DMS 273 (cell line): ENCODE measurements around the gene PROM2.

Source experiments
- DNase-seq: peaks from one replicate; lab custom pipeline; 2025; ENCODE audit not compliant: unreplicated experiment; lab: John Stamatoyannopoulos, UW

Gene PROM2

DNA sequence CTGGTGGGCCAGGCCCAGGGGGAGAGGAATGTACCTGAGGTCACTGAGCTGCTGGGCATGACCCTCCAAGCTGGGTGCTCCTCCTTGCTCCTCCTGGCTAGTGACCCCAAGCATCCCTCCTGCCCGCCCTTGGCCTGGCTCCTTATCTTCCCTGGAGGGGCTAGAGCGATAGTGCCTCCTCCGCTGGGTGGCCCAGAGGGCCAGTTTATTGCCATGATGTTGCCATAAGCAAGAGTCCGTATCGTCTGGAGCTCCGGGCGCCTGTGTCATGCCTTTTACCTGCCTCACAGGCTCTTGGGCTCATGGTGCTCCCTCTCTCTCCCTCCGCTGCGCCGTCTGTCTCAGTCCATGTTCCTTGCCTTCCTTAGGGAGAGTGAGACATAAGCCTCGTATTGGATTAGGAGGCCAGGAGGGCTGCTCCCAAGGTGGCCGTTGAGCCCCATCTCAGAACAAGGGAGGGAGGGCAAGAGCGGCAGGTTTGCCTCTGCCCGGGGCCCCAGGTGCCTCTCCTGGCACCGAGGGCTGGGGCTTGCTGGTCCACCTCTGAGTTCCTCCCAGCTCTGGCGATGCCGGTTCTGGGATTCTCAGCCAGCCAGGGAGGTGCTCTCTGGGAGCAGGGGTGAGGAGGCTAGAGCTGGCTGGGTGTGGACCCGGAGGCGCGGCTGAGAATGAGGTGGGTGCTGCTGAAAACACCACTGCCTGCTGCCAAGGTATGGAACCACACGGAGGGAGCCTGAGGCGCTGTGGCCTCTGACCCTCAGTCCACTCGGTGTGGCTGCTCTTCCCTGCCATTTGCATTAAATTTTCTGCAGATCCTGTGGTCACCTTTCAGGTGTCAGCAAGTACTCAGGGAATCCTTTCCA, 45.5 kb downstream of the PROM2 start:
- DNase-seq: no peak

DNA sequence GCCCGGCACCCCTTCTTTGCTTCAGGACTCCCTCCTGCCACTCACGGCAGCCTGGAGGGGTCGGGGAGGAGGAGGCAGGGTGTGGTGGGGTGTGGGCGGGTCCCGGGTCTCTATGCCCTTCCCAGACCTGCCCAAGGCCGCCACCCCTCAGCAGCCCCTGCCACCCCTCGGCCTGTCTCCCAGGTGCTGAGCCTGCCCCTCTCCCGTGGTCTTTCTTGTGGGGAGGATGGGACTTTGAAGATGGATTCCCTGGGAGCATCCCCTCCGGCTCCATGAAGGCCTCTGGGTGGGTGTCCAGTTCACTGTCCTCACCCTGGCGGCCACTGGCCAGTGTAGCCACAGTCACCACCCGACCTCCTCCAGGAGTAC, 46.1 kb downstream of the PROM2 start:
- no peak for DNase-seq

DNA sequence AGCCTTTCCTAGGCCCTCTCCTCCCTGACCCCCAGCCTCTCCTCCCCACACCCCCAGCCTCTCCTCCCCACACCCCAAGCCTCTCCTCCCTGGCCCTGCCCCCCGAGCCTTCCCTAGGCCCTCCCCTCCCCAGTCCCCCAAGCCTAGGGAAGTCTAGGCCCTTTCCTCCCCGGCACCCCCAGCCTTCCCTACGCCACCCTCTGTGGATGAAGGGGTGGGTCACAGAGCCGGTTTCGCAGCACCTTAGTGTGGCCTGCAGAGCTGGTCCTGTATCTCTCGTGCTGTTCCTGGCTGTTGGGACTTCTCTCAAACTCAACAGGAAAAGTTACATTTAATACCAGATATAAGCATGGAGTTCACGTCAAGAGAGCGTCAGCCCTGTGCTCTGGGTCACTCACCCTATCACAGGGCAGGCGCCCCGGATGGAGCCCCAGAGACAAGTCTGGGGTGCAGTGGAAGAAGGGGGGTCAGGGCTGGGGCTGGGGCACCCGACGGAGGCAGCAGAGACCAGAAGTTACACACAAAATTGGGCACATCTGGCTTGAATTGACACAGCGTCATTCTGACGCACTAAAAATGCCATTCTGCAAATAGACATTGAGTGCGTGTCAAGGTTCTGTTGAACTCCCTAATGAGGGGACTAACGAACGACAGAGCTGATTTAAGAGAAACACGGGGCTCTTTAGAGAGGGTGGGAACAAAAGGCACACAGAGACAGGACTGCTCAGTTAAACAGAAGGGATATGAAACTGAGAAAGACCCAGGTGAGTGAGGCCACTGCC, 46.9 kb downstream of the PROM2 start:
- DNase-seq: no peak

DNA sequence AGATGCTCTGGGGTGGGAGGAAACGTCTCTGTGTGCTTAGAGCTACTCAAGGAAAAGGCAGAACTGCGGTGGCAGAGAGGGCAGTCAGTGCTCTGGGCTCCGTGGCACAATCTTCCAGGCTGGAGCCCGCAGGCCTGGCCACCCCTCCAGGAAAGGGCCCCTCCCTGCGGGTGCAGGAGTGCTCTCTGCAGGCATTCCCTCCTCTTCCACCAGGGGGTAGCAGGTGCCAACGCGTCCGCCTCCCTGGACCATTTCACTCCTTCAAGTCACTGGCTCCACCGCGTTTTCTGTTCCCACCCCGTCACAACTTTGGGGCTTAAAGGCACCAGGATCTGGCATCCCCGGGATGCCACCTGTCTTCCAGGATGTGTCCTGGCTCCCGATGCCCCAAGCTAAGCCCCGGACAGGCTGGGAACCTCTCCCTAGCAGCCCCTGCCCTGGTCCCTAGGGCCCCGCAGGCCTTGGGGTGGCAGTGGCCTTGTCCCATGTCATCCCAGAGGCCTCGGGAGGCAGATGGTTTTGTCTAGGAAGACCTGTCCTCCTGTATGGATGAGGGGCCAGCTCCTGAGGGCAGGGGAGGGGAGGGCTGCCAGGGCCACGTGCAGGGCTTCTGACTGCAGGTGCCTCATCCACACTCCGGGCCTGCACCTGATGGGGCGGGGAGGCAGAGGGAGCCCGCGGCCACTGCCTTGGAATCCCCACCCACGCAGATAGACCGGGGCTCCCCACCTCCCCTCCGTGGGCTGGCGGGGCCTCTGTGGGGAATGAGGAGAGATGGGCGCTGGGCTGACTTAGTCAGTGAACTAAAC, 49.3 kb downstream of the PROM2 start:
- peak; percentile 77 for DNase-seq

DNA sequence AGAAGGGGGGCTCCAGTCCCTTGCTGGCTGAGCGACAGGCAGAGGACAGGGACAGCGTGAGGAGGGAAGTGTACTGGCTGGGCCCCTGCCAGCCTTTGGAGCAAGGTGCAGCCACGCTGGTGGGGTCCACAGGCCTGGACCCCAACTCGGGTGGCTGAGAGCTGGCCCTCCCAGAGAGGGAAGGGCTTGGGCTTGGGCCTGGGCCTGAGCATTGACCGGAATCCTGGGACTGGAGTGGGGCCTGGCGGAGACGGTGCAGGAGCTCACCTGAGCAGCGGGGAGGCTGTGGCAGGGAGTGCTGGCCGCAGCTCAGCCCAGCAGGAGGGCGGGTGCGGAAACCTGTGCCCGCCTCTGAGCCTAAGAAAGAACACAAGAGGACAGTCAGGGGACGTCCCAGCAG, 50.8 kb downstream of the PROM2 start:
- no peak for DNase-seq

DNA sequence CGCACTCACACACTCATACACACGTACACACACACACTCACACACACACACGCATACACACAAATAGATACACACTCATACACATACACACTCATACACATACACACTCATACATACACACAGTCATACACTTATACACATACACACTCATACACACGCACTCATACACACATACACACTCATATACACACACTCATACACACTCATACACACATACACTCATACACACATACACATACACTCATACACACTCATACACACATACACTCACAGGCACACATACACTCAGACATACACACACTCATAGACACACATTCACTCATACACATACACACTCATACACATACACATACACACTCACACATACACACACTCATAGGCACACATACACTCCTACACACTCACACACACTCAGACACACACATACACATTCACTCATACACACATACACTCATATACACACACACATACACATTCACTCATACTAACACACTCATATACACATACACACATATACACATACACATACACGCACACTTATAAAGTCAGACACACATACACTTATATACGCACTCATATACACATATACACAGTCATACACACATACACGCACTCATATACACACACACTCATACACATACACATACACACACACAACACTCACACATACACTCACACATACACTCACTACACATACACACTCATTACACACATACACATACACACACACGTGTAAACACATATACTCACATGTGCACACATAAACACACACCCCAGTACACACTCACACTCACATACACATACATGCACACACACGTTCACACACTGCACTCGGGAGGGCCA, 51.6 kb downstream of the PROM2 start:
- DNase-seq: no peak

DNA sequence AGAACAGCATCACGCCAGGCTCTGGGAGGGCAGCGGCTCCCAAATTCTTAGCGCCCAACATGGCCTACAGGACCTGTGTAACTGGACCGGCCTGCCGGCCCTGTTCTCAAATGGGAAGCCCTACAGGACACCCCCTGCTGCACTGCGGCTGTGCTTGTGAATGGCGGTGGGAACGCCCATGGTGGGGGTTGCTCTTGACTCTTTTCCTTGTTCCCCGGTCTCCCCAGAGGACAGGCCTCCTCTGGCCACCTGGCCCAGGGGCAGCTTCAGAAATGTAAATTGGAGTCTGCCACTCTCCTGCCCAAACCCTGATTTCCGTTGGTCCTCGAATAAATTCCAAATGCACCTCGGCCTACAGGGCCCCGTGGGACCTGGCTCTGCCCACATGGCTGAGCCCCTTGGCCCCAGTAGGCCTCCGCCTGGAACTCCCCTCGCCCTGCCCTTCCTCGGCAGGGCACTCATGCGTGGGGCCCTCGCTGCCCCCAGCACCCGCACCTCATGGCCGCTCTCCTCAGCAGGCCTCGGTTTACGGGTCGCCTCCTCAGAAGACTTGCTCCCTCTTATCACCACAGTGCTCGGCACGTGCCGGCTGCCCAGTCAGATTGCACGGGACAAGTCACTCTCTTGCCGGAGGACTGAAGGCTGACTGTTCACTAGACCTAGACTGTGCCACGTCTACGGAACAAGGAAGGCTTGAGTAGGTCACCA, 52.3 kb downstream of the PROM2 start:
- DNase-seq: no peak

DNA sequence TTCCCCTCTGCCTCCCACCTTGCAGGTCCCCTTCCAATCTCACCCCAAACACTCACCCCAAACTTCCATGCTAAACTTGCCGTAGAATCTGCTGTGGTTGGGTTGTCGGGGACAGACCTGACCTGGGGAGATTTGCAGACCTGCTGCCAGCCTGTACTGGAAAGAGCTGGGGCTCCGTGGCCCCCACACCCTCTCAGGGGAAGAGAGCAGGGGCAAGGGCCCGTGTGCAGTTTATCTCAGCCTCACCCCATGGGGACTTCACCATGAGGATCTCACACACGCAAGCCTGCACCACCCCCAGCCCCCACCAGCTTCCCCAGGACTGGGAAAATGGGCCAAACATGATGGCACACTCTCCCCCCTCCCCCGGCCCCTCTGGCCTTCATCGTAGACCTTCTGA, 53.6 kb downstream of the PROM2 start:
- no peak for DNase-seq

DNA sequence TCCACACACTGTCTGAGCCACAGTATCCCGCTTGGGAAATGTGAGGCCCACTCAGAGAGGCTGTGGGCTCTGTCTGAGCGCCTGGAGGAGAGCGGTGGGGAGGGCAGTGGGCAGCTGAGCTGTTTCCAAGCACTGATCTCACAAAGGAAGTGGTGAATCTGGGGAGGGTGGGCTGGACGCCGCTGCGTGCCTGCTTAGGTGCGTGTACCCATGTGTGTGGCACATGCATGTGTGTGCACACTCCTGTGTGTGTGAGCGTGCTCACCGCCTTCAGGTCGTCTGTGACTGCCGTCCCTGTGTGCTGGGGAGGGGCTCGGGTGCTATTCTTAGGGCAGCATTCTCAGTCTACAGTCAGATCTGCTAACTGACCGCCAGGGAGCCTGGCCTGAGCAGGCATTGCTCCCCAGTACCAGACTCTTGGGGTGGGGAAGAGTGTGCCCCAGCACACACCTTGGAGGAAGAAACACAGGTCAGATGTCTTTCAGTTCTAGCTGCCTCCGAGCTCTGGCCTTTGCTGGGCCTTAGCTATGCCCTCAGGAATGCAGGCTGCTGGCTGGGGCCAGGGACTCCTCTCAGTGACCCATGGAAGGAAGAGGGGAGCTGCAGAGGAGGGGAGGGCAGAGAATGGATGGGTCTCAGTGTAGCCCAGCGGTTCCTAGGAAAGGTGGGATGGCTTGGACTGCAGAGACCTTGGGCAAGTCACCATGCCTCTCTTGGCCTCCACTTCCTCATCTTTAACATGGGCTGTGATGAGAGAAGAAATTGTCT, 54.3 kb downstream of the PROM2 start:
- no peak for DNase-seq

DNA sequence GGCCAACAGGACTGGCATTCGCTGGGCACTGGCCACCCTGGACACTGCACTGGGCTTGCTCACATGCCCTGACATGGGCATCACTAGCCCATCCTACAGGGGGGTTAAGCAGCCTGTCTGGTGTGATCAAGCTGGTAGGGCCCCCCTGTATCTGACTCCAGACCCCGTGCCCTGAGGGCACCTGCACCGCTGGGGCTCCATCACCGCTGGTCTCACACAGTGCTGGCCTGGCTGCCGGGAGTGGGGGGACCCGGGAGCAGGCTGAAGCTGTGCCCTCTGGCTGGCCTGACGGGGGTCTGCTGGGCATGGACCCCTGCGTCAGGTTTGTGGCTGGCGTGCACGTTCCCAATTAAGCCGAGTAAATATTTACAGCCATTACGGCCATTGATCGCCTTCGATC, 55.2 kb downstream of the PROM2 start:
- no peak for DNase-seq

DNA sequence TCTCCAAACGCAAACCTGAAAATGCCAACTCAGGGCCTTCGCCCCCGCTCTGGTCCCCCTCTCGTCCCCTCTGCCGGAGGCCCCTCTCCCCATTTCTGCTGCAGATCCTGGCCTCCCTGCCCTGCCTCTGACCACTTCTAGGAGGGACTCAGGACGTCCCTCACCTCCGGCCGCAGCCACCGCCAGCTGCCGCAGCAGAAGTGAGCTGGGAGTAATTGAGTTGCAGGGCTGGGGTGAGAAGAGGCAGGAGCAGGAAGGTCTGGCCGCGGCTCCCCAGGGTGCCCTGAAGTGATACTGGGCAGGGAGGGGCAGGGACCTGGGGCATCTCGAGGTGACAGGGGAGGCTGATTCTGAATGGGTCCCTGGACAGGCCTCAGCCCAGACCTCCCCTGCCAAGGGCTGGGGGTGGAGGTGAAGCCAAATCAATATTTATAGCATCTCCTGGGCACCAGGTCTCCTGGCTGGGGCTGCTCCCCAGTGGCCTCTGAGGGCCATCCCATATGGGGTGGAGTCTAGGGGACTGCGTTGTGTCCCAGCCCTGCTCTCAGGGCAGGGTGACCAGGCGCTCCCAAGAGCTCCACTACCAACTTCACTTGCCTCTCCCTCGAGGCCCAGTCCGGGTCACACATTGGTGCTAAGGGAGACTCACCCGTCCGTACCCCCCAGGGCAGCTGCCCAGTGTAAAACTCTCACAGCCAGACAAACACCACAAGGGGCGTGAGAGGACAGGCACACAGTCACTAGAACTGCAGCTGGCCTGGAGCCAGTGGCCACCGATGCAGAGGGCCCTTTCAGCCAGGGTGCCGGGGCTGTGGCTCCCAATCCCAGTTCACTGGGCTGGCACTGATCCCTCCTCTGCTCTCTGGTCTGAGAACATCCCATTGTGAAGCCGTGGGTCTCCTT, 55.9 kb downstream of the PROM2 start:
- no peak for DNase-seq

DNA sequence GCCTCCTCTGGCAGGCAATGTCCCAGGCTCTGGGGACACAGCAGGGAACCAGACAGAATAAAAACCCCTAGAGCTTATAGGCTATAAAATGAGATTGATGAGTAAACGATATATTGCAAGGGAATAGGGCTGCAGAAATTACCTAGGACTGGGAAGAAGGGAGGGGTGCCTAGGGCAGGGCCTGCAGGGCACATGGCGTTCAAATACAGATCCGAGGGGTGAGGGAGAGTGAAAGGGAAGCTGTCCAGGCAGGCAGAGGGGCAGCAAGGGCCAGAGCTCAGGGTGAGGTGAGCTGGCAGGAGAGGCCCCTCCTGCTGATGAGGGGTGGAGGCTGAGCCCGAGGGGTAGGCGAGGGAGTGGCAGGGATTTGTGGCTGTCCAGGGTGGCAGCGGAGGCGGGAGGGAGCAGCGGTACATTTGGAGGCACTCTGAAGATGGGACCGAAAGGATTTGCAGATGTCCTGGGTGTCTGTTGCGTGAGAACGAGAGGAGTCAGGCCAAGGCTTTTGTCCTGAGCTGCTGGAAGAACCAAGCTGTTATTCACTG, 56.6 kb downstream of the PROM2 start:
- DNase-seq: no peak

DNA sequence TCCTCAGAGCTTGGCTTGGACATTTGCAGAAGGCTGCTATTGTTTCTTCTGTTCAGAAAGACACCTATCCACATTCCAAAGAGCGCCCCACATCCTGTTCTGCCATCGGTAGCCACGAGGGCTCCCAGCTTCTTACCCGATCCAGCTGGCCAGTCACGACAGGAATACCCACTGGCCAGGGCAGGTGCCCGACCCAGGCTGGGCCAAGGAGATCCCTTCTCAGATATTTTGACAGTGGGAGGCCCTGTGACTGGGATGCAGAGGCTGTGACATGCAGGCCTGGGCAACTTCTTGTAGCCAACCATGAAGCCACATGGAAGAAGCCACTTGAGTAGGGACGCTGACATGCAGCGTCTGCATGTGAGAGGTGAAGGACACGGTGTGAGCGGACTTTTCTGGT, 57.4 kb downstream of the PROM2 start:
- DNase-seq: no peak

DNA sequence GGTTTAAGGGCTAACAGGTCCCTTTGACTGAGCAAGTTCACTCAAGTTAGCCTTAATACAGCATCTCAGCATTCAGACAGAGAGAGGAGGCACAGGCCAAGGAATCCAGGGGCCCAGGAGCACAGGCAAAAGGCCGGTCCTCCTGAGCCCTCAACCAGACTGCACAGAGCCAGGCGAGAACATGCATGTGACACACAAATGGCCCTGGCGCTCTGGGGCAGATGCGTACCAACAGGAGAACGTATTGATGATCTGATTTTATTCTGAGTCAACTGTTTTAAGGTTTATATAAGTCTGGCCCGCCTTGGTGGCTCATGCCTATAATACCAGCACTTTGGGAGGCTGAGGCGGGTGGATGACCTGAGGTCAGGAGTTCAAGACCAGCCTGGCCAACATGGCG, 57.8 kb downstream of the PROM2 start:
- DNase-seq: no peak

DNA sequence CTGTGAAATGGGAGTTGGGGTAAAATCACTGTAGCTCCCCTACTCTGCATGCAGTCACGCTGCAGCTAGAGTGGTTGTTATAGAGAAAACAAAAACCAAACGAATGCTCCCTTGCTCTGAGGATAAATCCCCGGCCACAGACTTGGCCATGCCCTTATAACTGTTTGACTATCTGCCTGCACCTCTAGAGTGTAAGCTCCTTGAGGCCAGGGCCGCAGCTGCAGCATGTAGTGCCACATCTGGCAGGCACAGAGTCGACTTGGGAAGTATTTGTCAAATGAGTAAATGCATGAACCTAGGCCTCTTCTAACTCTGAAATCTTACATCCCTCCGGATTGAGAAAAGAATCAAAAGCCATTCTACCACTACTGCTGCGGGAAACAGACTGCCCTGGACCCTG, 58.8 kb downstream of the PROM2 start:
- no peak for DNase-seq

DNA sequence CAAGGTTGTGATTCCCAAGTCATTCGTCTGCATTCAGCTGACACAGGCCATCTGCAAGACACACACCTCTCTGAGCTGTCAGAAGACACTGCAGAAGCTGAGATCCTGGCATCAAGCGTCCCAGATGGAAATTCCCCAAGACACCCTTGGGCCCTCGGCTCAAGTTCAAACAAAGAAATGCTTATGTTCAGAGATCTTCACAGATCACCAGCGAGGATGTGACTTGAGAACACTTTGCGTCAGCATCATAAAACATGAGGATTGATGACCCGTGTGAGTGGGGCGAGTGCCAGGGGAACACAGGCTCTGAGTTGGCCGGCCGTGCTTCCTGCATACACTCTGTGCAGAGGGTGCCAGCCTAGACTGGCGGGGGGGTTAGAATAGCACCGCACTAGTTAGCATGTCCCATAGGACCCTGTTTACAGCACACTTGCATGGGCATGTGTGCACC, 59.7 kb downstream of the PROM2 start:
- DNase-seq: peak; percentile 77

DNA sequence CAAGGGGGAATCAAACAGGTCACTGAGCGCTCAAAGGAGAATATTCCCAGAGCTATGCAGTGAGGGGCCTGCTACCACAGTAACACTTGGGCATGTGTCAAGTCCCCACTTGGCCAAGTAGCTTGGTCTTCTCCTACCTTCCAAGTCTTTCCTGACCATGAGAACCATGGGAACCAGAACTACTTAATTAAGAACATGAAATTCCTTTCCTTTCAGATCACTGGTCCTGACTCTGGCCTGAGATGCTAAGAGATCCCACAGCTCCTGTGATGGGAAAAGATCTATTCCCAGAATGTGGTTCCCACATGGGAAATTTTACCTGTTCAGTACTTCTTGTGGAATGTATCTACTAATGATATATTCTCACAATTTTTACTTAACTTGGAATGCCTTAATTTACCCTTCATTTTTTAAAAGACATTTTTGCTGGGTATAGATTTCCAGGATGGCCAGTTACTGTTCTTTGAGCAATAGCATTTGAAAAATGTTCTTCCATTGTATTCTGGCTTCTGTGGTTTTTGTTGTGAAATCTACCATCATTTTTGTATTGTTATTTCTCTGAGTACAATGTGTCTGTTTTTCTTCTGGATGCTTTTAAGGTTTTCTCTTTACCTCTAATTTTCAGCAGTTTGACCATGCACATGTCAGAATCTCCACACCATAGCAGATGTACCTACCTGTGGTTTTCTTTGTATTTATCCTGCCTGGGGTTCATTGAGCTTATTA, 60.8 kb downstream of the PROM2 start:
- DNase-seq: no peak
